GM21528 (cell line): ENCODE data around the gene KAZN.

Experiments
- ATAC-seq: cut with Tn5 transposase; IDR thresholded peaks from one replicate; pipeline ENCODE4 v1.9.1; 2021; ENCODE audit warnings: mild to moderate bottlenecking, moderate library complexity; ENCODE audit not compliant: unreplicated experiment, low FRiP score

The KAZN gene

GRCh38 chr1:14812189-14812588 lies 213.7 kb downstream of the KAZN start:
- ATAC-seq = no peak

- no peak for ATAC-seq
Measured at GRCh38 chr1:14815175-14815877, 216.8 kb downstream of the KAZN start.

DNA sequence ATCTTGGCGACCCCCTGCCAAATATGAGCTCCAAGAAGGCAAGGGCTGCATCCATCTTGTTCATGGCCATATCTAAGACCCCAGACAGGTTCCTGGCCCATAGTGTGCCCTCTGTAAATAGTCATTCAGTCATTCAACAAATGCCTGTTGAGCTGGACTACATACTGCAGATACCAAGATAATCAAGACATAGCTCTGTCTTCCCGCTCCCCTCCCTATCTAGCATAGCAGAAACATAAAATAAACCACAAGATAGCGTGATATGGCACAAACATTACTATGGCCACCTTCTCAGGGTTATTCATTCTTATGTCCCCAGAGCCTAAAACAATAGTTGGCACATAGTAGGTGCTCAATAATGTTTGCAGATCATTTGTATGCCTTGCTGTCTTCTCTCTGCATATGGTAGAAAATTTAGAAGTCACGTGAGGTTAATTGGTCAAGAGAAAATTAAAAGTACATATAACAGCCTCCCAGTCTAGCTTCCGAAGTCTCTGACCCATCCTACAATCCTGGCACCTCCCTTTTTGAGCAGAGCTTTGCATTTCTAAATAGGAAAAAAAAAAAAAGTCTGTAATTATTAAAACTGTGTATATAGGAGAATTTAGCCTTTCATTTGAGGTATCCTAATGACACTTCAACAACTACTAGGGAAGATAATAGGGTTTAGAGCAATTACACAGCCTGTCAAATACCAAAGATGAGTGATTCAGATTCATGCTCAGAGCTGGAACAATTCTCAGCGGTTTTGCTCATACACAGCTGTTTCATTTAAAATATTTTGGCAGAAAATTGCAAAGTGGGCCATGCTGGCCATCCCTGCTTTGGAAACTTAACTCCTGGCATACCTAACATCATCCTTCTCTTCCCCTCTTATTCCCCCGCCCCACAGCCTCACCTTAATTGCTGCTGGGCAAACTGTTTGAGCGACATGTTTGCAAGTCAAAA lies 219.0 kb downstream of the KAZN start:
- no peak for ATAC-seq

DNA sequence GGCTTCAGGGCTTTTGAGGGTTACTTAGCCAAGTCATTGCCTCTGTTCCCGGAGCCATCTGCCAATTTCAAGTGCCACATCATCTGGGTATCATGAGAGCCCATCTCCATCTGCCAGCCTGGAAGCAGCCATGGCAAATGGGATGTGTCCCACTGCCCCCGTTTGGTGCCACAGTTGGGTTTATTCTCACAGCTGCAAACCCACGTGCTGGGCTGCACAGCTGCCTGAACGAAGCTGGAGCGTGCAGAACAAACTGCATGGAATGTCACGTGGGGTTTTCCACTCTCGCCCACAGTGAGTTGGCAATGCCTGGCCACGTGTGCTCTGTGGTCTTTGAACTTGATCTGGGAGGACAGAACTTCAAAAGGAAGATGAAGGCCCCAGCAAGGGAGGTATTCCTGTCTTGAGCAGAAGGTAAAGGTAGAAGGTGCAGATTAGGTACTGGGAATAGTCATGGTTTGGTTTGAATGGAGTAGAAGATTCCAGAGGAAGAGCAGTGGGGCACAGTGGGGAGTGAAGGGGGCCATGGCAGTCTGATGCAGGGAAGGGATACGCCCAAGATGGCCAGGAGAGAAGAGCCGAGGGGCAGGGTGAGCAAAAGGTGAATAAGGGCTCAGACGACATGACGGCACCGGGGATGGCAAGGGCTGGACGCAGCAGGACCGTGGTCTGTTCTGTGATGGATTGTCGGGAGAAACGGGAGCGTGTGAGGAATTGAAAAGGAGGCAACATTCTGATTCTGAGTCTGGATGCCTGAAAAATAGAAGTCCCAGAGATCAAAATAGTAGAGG lies 222.0 kb downstream of the KAZN start:
- no peak for ATAC-seq

- no peak for ATAC-seq
Measured at GRCh38 chr1:14822493-14822892, 224.0 kb downstream of the KAZN start.

- ATAC-seq = no peak
Measured at GRCh38 chr1:14822996-14823395, 224.5 kb downstream of the KAZN start.

DNA sequence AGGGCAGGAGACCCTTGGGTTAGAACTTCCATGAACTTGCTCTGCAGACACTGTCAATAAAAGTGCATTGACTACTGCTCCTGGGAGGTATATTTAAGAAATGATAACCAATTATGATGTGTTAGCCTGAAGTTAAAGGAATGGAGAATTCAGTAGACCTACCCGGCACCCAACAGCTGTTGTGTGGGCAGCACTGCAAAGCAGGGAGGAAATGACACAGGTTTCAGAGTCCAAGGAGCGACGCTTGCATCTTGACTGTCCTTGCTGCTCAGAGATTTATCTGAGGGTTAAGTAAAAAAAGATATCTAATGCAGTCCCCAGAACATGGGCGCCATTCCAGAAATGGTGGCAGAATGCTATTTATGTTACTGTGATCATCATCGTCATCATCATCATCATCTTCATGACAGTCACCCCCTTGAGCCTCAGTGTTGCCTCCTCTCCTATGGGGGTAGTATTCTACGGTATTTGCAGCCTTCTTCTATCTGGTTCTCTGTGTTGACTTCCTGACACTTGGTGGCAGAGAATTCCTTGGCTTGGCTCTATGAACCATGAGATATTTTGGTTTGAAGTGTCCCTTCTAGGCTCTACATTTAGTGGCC lies 225.9 kb downstream of the KAZN start:
- ATAC-seq = no peak

GRCh38 chr1:14825396-14825795 lies 226.9 kb downstream of the KAZN start:
- no peak for ATAC-seq

GRCh38 chr1:14826172-14826636 lies 227.7 kb downstream of the KAZN start:
- ATAC-seq = no peak

DNA sequence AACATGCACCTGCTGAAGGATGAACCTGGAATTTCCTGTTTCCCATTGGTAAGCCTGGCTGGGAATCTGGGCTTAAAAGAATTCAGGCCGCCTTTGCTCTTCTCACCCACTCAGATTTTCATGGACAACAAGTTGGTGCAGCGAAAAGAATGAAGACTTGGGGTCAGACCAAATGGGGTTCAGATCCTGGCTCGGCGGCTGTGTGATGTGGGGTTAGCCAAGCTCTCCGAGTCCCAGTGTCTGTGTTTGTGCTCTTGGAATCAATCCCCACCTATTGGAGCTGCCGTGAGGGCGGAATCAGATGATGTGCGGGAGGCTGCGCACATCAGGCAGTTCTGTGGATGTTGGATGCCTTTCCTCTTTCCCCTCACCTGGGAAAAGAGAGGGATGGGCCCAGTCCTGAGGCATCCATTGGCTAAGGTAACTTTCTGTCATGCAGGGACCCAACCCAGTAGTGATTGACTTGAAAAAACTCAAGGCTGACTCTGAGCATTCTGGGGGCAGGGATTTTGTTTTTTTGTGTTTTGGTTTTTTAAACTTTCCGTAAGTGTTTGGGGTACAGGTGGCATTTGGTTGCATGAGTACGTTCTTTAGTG lies 228.3 kb downstream of the KAZN start:
- ATAC-seq = no peak

GRCh38 chr1:14827870-14828269 lies 229.4 kb downstream of the KAZN start:
- no peak for ATAC-seq

- no peak for ATAC-seq
Measured at GRCh38 chr1:14828665-14829064, 230.2 kb downstream of the KAZN start.

DNA sequence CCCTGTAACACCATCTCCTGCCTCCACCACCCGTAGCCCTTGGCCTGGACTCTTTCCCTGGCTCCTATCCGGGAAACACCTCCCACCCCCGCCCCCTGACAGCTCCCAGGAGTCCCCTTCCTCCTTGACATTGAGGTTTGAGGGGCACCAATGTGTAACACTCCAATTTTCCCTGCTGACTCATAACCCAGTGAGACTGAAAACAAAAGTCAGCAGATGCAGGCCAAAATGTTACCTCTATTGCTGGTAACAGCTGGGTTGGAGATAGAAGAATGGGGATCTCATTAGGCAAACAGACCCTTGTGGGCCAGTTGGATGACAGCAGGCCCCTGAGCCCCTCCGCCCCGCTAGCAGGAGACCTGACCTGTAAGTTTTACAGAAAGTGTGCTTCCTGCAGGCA lies 237.2 kb downstream of the KAZN start:
- ATAC-seq = no peak

DNA sequence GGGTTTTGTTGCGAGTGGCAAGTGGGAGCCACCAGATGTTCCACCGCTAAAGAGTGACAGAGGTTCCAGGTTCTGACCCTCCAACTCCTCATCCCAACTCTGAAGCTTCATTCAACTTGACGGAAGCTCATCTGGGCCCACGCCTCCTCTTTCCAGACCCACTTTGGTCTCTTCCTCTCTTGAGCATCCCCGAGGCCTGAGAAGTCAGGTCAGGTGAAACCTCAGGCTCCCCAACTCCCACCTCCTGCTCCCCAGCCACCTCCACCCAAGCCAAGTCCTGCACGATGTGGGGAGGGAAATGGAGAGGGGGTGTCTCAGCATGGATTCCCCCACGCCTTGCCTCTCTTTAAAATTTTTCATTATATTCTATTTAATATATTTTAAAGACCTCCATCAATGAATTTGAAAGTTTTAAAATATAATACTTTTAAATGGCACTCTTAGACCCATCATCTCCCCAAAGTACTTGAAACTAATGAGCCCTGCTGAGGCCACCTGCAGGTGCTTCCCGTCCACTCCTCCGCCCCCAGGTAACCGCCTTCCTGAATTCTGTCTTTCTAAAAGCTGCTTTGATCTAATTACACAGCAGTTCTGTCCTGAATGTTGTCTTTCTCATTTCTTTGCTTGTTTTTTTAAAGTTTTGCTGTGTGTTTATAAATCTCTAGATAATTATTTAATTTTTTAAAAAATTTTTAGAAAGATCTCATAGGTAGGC lies 238.1 kb downstream of the KAZN start:
- no peak for ATAC-seq

DNA sequence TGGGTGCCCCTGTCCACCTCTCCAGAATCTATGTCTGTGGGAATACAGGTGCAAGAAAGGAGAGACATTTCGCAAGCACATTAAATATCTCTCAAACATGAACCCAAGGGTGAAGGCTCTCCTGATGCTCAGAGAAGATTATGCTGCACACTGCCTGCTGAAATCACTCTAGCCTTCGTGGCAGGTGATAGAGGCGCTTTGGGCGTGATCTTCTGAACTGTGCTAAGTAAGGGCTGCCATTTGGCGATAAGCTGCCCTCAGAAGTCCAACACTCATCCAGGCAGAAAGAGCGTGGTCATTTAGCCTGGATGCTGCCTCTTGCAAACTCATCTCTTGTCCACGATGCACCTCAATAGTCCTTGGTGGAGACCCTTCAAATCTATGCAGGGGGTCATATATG lies 241.9 kb downstream of the KAZN start:
- ATAC-seq = no peak

DNA sequence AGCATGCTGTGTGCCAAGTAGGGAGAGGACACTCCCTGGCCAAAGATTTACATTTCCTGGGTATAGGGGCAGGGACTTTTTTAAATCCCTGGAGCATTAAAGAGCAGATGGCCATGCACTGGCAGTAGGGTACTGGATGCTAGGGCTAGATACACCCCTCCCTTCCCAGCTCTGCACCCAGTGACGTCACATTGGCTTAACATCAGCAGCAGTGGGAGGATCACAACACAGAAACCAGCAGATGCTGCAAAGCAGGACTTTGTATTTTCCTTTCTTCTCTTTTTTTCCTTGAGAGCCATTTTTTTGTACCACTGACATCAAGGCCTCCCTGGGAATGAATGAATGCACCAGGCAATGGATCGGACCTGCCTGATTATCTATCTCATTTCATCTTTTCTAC lies 243.0 kb downstream of the KAZN start:
- ATAC-seq = no peak

GRCh38 chr1:14841951-14842350 lies 243.5 kb downstream of the KAZN start:
- ATAC-seq = no peak

DNA sequence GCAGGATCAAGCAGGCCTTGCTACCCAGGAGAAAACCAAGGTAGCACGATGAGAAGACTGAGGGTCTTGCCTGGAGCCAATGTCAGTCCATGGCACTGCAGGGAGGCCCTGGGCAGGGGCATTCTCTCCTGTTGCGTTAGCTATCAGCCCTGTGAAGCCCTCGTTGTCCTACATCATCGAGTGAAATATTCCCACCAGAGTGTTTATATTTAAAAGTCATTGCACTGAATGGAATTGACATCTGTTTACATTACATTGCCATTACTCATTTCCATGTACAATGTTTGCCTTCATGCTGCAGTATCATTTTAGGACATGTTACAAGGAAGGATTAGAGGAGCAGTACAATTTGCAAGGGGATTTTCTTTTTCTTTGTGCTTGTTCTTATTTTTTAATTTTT lies 243.9 kb downstream of the KAZN start:
- no peak for ATAC-seq

DNA sequence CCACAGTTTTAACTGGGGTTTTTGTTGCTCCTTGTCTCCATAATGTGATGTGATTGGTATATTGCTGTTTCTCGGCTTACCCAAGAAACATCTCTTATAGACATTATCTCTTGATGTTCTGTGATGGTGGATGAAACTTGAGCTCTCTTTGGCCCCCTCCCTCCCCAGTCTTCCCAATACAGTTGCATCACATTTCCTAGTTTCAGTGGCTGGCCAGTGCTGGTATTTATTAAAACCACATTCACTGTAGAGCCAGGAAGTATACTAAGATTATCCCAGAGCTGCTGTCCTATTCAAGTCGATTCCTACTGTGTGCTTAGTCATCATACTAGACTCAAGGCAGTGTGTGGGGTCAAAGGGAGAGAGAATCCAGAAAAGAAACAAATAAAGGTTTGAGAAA lies 244.4 kb downstream of the KAZN start:
- ATAC-seq = no peak

DNA sequence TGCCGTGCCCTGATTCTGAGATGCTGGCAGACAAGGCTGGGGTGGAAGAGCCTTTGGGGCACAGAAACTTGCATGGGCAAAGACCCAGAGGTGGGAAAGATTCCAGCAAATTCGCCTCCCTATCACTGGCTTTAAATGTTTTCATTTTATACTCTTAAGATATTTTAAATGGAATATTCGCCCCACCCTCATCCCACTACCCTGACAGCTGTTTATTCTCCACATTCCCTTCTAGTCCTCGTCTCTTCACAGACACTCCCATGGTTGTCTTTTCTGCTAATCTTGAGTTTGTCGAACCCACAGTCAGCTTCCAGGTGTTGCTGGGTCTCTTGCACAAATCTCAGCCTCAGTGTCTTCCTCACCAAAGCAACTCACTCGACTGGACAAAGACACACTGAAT lies 245.0 kb downstream of the KAZN start:
- no peak for ATAC-seq
